Measurements from ENCODE around the gene FBXW8.

GRCh38 chr12:116867523-116867922 is 43.2 kb upstream of the FBXW8 start:
- TF ChIP-seq EZH2phosphoT487 (IDR thresholded peaks at IDR 0.05; ENCODE audit: borderline replicate concordance, low read length) (no peak), CTCF (IDR thresholded peaks at IDR 0.05; ENCODE audit: low read depth, low read length, poor library complexity, severe bottlenecking) (no peak)
